Fibroblast of lung (primary cell): ENCODE results near the gene TSHZ2.

Experiments
- EZH2 ChIP-seq: IDR thresholded peaks from 2 replicates; pipeline ENCODE4 v1.5.1; 2012; ENCODE audit warnings: low read length, control low read depth, mild to moderate bottlenecking; ENCODE audit errors: missing control alignments
- TF ChIP-seq, protein P1 (sequence below), 2 donors: IDR thresholded peaks in 1 of 2; conservative IDR thresholded peaks in 1 of 2; 1 replicate in 1 of 2; 2 replicates in 1 of 2; pipeline ENCODE4 v1.5.1; 2011 to 2012; ENCODE audit warnings: low read length in 2 of 2, control low read depth in 1 of 2, inconsistent platforms in 1 of 2, low read depth in 1 of 2, mild to moderate bottlenecking in 1 of 2

DNA sequence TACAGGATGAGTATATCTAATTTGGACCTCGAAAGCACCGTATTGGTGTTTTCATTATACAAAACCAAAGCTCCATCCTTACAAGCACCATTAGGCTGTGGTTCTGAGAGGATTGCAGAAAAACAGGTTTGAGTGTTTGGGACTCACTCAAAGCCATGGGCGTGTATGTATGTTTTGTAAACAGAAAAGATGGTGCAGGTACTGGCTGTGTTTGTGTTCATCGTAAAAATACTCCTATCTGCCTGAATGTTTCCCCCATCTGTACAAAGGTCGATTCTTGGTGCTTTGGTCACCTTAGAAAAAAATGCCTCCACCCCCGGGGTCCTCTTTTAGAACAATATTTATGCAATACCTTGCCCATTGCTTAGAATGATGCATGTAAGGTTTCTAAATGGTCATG, 286.6 kb downstream of the TSHZ2 start:
- TF ChIP-seq, protein P1, sequence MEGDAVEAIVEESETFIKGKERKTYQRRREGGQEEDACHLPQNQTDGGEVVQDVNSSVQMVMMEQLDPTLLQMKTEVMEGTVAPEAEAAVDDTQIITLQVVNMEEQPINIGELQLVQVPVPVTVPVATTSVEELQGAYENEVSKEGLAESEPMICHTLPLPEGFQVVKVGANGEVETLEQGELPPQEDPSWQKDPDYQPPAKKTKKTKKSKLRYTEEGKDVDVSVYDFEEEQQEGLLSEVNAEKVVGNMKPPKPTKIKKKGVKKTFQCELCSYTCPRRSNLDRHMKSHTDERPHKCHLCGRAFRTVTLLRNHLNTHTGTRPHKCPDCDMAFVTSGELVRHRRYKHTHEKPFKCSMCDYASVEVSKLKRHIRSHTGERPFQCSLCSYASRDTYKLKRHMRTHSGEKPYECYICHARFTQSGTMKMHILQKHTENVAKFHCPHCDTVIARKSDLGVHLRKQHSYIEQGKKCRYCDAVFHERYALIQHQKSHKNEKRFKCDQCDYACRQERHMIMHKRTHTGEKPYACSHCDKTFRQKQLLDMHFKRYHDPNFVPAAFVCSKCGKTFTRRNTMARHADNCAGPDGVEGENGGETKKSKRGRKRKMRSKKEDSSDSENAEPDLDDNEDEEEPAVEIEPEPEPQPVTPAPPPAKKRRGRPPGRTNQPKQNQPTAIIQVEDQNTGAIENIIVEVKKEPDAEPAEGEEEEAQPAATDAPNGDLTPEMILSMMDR (conservative IDR thresholded peaks at IDR 0.05 in 1 of 2, IDR thresholded peaks at IDR 0.05 in 1 of 2; ENCODE audit: low read depth in 1 of 2, low read length in 2 of 2) = no peak
- no peak for TF ChIP-seq EZH2
